Lower leg skin (tissue), 3 donors: ENCODE data around the gene RRAD.

Experiments used
- CTCF ChIP-seq, 3 donors: fragments of 450-650 bp; IDR thresholded peaks; one replicate each; pipeline ENCODE4 v1.5.1; 2016; ENCODE audit warnings: antibody characterized with exemption in 3 of 3, mild to moderate bottlenecking in 3 of 3, moderate library complexity in 2 of 3
- POLR2A ChIP-seq, 2 donors: fragments of 450-650 bp; IDR thresholded peaks; one replicate each; pipeline ENCODE4 v1.6.1; 2016 to 2017; ENCODE audit warnings: antibody characterized with exemption in 2 of 2, mild to moderate bottlenecking in 1 of 2, moderate library complexity in 1 of 2

GRCh38 chr16:66950437-66950836 lies 25.1 kb upstream of the RRAD start:
- TF ChIP-seq CTCF (IDR thresholded peaks at IDR 0.05) (no peak), POLR2A (IDR thresholded peaks at IDR 0.05) (no peak)
